GM12864 (cell line): ENCODE measurements around the gene NEURL4.

Source experiments
- DNase-seq: peaks from one replicate; pipeline ENCODE4 v3.0.0-alpha.2; 2011; ENCODE audit warnings: low read depth
- H3K4me3 ChIP-seq: 2 replicates; pipeline ENCODE4 v1.5.1; 2011; ENCODE audit warnings: mild to moderate bottlenecking, low read depth, low read length, control low read depth
- TF ChIP-seq, protein P1 (sequence below): IDR thresholded peaks from 2 replicates; pipeline ENCODE4 v1.5.1; 2011; ENCODE audit warnings: low read depth, mild to moderate bottlenecking, moderate library complexity, low read length, control low read depth, inconsistent platforms; ENCODE audit errors: missing control alignments

The NEURL4 gene

DNA sequence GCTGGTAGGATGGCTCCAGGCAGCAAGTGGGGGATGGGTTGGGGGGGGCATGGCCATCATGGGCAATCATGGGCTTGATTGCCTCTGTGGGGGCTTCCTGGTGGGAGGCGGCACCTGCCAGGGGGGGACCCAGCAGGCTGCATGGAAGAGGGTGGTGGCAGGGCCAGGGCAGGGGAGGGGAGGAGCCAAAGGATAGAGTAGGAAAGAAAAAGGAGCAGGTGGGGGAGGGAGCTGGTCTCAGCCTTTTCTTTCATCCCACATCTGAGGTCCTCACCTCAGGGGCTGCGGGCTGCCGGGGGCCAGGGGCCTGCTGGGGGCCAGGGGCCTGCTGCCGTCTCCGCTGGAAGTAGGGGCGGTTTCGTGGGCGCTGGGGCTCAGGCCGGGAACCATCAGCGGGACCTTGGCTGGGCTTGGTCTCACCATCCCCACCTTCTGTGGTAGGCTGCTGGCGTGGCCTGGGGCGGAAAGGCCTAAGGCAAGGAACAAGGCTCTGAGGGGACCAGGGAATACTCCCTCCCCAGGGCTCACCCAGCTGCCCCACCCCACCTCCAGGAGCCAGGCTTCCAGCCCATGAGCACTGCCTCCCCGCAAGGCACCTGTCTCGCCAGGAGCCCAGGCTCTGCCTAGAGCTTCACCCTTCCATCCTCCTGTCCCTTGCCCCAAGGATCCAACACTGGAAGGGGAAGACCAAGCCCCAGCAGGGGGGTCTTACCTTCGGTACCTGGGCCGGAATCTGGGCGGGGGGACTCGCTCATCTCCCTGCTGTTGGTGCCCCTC, 39.7 kb downstream of the NEURL4 start:
- no peak for DNase-seq
- no peak overlapping the region for H3K4me3 ChIP-seq
- TF ChIP-seq, protein P1, sequence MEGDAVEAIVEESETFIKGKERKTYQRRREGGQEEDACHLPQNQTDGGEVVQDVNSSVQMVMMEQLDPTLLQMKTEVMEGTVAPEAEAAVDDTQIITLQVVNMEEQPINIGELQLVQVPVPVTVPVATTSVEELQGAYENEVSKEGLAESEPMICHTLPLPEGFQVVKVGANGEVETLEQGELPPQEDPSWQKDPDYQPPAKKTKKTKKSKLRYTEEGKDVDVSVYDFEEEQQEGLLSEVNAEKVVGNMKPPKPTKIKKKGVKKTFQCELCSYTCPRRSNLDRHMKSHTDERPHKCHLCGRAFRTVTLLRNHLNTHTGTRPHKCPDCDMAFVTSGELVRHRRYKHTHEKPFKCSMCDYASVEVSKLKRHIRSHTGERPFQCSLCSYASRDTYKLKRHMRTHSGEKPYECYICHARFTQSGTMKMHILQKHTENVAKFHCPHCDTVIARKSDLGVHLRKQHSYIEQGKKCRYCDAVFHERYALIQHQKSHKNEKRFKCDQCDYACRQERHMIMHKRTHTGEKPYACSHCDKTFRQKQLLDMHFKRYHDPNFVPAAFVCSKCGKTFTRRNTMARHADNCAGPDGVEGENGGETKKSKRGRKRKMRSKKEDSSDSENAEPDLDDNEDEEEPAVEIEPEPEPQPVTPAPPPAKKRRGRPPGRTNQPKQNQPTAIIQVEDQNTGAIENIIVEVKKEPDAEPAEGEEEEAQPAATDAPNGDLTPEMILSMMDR, result no peak

DNA sequence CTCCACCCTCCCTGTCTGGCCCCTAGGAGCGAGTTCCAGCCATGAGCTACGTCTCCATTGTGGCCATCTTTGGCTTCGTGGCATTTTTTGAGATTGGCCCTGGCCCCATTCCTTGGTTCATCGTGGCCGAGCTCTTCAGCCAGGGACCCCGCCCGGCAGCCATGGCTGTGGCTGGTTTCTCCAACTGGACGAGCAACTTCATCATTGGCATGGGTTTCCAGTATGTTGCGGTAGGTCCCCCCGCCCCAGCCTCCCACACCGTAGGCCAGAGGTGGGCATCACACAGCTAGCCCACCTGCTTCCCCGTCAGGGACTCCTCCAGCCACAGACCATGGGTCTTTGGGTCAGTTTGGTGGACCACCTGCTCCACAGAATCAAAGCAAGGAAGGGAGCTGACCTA, 43.5 kb downstream of the NEURL4 start:
- no peak for DNase-seq
- no peak overlapping the region for H3K4me3 ChIP-seq
- TF ChIP-seq, protein P1, result no peak

DNA sequence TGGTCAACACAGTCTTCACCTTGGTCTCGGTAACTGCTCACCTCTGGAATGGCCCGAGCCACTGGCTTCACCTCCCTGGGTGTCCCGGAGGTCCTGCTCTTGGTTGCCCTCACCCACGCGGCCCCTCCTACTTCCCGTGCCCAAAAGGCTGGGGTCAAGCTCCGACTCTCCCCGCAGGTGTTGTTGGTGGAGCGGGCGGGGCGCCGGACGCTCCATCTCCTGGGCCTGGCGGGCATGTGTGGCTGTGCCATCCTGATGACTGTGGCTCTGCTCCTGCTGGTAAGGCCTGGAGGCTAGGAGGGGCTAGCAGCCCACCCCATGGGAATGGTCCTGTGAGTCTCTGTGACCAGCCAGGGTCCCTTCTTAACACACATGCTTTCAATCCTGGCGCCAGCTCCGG, 44.2 kb downstream of the NEURL4 start:
- no peak overlapping the region for H3K4me3 ChIP-seq
- no peak for DNase-seq
- TF ChIP-seq, protein P1, result no peak

DNA sequence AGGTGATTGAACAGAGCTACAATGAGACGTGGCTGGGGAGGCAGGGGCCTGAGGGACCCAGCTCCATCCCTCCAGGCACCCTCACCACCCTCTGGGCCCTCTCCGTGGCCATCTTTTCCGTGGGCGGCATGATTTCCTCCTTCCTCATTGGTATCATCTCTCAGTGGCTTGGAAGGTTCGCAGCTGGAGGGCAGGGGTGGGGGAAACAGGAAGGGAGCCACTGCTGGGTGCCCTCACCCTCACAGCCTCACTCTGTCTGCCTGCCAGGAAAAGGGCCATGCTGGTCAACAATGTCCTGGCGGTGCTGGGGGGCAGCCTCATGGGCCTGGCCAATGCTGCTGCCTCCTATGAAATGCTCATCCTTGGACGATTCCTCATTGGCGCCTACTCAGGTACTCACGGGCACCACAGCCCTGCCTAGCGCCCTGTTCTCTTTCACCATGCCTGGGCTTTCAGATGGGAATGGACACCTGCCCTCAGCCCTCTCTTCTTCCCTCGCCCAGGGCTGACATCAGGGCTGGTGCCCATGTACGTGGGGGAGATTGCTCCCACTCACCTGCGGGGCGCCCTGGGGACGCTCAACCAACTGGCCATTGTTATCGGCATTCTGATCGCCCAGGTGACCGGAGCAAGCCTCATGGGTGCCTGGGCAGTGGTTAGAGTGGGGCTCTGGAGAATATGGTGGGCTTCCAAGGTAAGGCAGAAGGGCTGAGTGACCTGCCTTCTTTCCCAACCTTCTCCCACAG, 45.5 kb downstream of the NEURL4 start:
- H3K4me3 ChIP-seq, result no peak overlapping the region
- TF ChIP-seq, protein P1, result no peak
- DNase-seq, result no peak

DNA sequence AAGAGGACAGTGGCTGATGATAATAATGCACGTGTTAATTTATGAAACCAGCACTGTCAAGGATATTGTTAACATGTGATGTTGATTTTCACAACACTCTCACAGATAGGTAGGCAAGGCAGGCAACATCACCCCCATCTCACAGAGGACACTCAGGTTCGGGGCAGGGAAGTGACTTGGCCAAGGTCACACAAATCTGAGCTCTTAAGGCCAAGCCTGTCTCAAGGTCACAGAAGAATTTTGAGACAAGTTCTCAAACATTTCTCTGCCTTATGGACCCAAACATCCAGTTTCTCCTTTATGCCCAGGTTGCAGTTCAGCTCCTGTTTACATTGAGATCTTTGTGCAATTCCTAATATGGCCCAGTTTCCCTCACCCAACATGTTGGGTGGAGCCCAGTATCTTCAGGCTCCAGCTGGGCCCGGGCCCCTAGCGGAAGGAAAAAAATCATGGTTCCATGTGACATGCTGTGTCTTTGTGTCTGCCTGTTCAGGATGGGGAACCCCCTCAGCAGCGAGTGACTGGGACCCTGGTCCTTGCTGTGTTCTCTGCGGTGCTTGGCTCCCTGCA, 46.3 kb downstream of the NEURL4 start:
- no peak overlapping the region for H3K4me3 ChIP-seq
- TF ChIP-seq, protein P1, result peak; percentile 21
- no peak for DNase-seq

DNA sequence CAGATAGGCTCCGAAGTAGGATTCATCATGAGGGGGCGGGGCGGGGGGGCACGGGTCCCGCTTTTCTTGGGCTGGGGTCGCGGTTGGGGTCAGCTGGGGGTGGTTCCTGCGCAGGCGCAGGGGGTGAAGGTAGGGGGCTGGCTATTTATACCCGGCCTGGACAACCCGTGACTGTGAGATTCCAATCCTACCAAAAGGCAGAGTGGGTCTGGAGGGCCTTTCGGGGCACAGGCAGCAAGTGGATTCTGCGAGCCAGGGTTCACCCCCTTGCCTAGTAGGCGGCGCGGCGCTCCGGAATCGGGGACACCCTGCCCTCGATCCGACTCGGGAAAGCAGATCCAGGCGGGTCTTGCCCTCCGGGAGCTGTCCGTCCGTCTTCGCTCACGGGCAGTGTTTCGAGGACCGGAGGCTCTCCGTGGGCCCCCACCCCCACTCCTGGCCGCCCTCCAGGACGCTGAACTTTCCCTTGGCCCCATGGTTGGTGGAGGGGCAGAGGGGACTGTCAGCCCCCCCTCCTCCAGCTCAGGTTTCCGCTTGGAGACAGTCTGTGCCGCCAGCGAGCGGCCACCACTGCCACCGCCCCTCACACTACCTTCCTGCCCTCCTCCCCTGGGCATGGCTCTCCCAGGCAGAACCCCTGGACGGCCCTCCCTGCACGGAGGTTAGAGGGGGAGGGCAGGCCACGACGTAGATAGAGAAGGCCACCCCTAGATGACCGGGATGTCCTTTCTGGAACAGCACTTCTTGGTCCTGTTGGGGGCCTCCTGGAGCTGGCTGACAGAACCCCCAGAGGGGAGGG, 47.0 kb downstream of the NEURL4 start:
- peak overlapping the region; percentile 57; the same call in 1 of the 2 replicates for H3K4me3 ChIP-seq
- DNase-seq, result no peak
- TF ChIP-seq, protein P1, result no peak
